ENCODE data around the gene RUNX3.

RUNX3 gene

GRCh38 chr1:24927988-24928688 is 1.9 kb downstream of the RUNX3 start:
- peak in 1 of 2 donors; percentile 32 for DNase-seq

- no peak for DNase-seq
These were observed 2.6 kb downstream of the RUNX3 start for GRCh38 chr1:24927473-24927872.

GRCh38 chr1:24926563-24927249 is 3.4 kb downstream of the RUNX3 start:
- DNase-seq = peak in 1 of 2 donors; percentile 44

GRCh38 chr1:24925963-24926362 is 4.1 kb downstream of the RUNX3 start:
- DNase-seq = no peak

GRCh38 chr1:24925082-24925779 is 4.8 kb downstream of the RUNX3 start:
- peak; percentile 82 to 91 for DNase-seq

GRCh38 chr1:24923485-24924113 is 6.5 kb downstream of the RUNX3 start:
- DNase-seq = peak; percentile 55 to 60

GRCh38 chr1:24921938-24922662 is 8.0 kb downstream of the RUNX3 start:
- DNase-seq = peak; percentile 24 to 71

- DNase-seq = no peak
These were observed 8.7 kb downstream of the RUNX3 start for GRCh38 chr1:24921412-24921811.

GRCh38 chr1:24920533-24920925 is 9.5 kb downstream of the RUNX3 start:
- no peak for DNase-seq

- peak in 1 of 2 donors; percentile 63 for DNase-seq
These were observed 10.1 kb downstream of the RUNX3 start for GRCh38 chr1:24919791-24920532.

GRCh38 chr1:24918995-24919605 is 11.0 kb downstream of the RUNX3 start:
- no peak for DNase-seq

GRCh38 chr1:24918370-24918769 is 11.7 kb downstream of the RUNX3 start:
- no peak for DNase-seq

GRCh38 chr1:24917327-24918074 is 12.6 kb downstream of the RUNX3 start:
- DNase-seq = no peak

GRCh38 chr1:24915816-24916602 is 14.1 kb downstream of the RUNX3 start:
- DNase-seq = no peak

- no peak for DNase-seq
These were observed 15.6 kb downstream of the RUNX3 start for GRCh38 chr1:24914226-24915069.

- DNase-seq = no peak
These were observed 16.4 kb downstream of the RUNX3 start for GRCh38 chr1:24913616-24914225.

- DNase-seq = no peak
These were observed 16.8 kb downstream of the RUNX3 start for GRCh38 chr1:24913274-24913604.

Data from CD4-positive, alpha-beta T cell treated with Interferon alpha-2 for 1 hour (primary cell).